Measurements from ENCODE around the gene HSPA12B.

- no peak for TF ChIP-seq PRDM1 (tag by site-specific recombination; IDR thresholded peaks at IDR 0.05)
- TF ChIP-seq OSR2 (tag by site-specific recombination; IDR thresholded peaks at IDR 0.05) = no peak
- TF ChIP-seq ZNF510 (tag by site-specific recombination; IDR thresholded peaks at IDR 0.05; ENCODE audit: insufficient replicate concordance) = no peak
- TF ChIP-seq YY1 (tag by site-specific recombination; IDR thresholded peaks at IDR 0.05) = no peak
- TF ChIP-seq, protein P1, sequence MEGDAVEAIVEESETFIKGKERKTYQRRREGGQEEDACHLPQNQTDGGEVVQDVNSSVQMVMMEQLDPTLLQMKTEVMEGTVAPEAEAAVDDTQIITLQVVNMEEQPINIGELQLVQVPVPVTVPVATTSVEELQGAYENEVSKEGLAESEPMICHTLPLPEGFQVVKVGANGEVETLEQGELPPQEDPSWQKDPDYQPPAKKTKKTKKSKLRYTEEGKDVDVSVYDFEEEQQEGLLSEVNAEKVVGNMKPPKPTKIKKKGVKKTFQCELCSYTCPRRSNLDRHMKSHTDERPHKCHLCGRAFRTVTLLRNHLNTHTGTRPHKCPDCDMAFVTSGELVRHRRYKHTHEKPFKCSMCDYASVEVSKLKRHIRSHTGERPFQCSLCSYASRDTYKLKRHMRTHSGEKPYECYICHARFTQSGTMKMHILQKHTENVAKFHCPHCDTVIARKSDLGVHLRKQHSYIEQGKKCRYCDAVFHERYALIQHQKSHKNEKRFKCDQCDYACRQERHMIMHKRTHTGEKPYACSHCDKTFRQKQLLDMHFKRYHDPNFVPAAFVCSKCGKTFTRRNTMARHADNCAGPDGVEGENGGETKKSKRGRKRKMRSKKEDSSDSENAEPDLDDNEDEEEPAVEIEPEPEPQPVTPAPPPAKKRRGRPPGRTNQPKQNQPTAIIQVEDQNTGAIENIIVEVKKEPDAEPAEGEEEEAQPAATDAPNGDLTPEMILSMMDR (tag by site-specific recombination; IDR thresholded peaks at IDR 0.05) = no peak
- TF ChIP-seq ZNF341 (tag by site-specific recombination; IDR thresholded peaks at IDR 0.05; ENCODE audit: low read depth) = no peak
- TF ChIP-seq, protein P2, sequence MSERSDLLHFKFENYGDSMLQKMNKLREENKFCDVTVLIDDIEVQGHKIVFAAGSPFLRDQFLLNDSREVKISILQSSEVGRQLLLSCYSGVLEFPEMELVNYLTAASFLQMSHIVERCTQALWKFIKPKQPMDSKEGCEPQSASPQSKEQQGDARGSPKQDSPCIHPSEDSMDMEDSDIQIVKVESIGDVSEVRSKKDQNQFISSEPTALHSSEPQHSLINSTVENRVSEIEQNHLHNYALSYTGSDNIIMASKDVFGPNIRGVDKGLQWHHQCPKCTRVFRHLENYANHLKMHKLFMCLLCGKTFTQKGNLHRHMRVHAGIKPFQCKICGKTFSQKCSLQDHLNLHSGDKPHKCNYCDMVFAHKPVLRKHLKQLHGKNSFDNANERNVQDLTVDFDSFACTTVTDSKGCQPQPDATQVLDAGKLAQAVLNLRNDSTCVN (tag by site-specific recombination; optimal IDR thresholded peaks at IDR 0.05) = no peak
- TF ChIP-seq ZNF777 (tag by site-specific recombination; IDR thresholded peaks at IDR 0.05; ENCODE audit: borderline replicate concordance) = no peak
- TF ChIP-seq ZBTB49 (tag by site-specific recombination; IDR thresholded peaks at IDR 0.05; ENCODE audit: low read depth) = no peak
- TF ChIP-seq ZNF670 (tag by site-specific recombination; IDR thresholded peaks at IDR 0.05; ENCODE audit: low read depth) = no peak
- TF ChIP-seq ZNF366 (tag by site-specific recombination; conservative IDR thresholded peaks at IDR 0.05) = no peak
- no peak for TF ChIP-seq ZBTB17 (tag by site-specific recombination; IDR thresholded peaks at IDR 0.05)
- no peak for TF ChIP-seq SP2 (tag by site-specific recombination; IDR thresholded peaks at IDR 0.05)
Observed at GRCh38 chr20:3714092-3714491, 18.4 kb upstream of the HSPA12B start.
